Measurements from ENCODE around the gene PLXDC1. TPM values are rescaled to one million over a fixed set of nuclear protein-coding genes. Genes with fewer than 3 reads are reported as not detected.
"Not testable (repeated sequence)": the region's sequence is repeated elsewhere in the genome, so short reads cannot be mapped to it uniquely, and the experiment has no call there.

Gene PLXDC1
- total RNA-seq, 1 donor from 2014 or later = 0.50 TPM

- ATAC-seq (no peak), DNase-seq (ENCODE audit: low spot score) (no peak)
These were observed 79.9 kb downstream of the PLXDC1 start for GRCh38 chr17:39071573-39071972.

GRCh38 chr17:39069114-39069756 is 82.2 kb downstream of the PLXDC1 start:
- DNase-seq (ENCODE audit: low spot score) = no peak
- ATAC-seq = peak; percentile 85

GRCh38 chr17:39064819-39065218 is 86.6 kb downstream of the PLXDC1 start:
- DNase-seq (ENCODE audit: low spot score) (no peak), ATAC-seq (no peak)

GRCh38 chr17:39064374-39064773 is 87.1 kb downstream of the PLXDC1 start:
- no peak for DNase-seq (ENCODE audit: low spot score)
- no peak for ATAC-seq

- no peak for ATAC-seq
- DNase-seq (ENCODE audit: low spot score) = no peak
These were observed 87.8 kb downstream of the PLXDC1 start for GRCh38 chr17:39063681-39064069.

GRCh38 chr17:39062846-39063680 is 88.4 kb downstream of the PLXDC1 start:
- no peak for DNase-seq (ENCODE audit: low spot score)
- no peak for ATAC-seq

- ATAC-seq (peak; percentile 78), DNase-seq (ENCODE audit: low spot score) (peak; percentile 55)
These were observed 92.9 kb downstream of the PLXDC1 start for GRCh38 chr17:39058524-39058923.

- DNase-seq (ENCODE audit: low spot score) (no peak), ATAC-seq (no peak)
These were observed 93.7 kb downstream of the PLXDC1 start for GRCh38 chr17:39057701-39058206.

GRCh38 chr17:39054111-39054645 is 97.3 kb downstream of the PLXDC1 start:
- ATAC-seq (no peak), DNase-seq (ENCODE audit: low spot score) (no peak)

GRCh38 chr17:39052423-39052822 is 99.0 kb downstream of the PLXDC1 start:
- not testable (repeated sequence) for ATAC-seq; DNase-seq (ENCODE audit: low spot score)

GRCh38 chr17:39051001-39051585 is 100.3 kb downstream of the PLXDC1 start:
- DNase-seq (ENCODE audit: low spot score) (no peak), ATAC-seq (no peak)

- ATAC-seq (no peak), DNase-seq (ENCODE audit: low spot score) (peak; percentile 15)
These were observed 105.3 kb downstream of the PLXDC1 start for GRCh38 chr17:39045948-39046679.

- DNase-seq (ENCODE audit: low spot score) (no peak), ATAC-seq (no peak)
These were observed 115.4 kb downstream of the PLXDC1 start for GRCh38 chr17:39036009-39036408.

GRCh38 chr17:39035578-39035977 is 115.9 kb downstream of the PLXDC1 start:
- ATAC-seq; DNase-seq (ENCODE audit: low spot score): not testable (repeated sequence)

GRCh38 chr17:39028690-39029089 is 122.7 kb downstream of the PLXDC1 start:
- no peak for DNase-seq (ENCODE audit: low spot score)
- no peak for ATAC-seq

- DNase-seq (ENCODE audit: low spot score) = peak; percentile 62
- ATAC-seq = peak; percentile 87
These were observed 123.9 kb downstream of the PLXDC1 start for GRCh38 chr17:39027455-39028035.

- ATAC-seq = peak; percentile 93
- DNase-seq (ENCODE audit: low spot score) = peak; percentile 82
These were observed 124.4 kb downstream of the PLXDC1 start for GRCh38 chr17:39026980-39027451.

- ATAC-seq = not testable (repeated sequence)
These were observed 125.1 kb downstream of the PLXDC1 start for GRCh38 chr17:39026346-39026745.

GRCh38 chr17:39022924-39023323 is 128.5 kb downstream of the PLXDC1 start:
- ATAC-seq (no peak), DNase-seq (ENCODE audit: low spot score) (no peak)

More at GRCh38 chr17:39026346-39026745, 125.1 kb downstream of the PLXDC1 start:
- DNase-seq (ENCODE audit: low spot score) = not testable (repeated sequence)

GRCh38 chr17:39020037-39020436 is 131.4 kb downstream of the PLXDC1 start:
- ATAC-seq = not testable (repeated sequence)

More at GRCh38 chr17:39020037-39020436, 131.4 kb downstream of the PLXDC1 start:
- not testable (repeated sequence) for DNase-seq (ENCODE audit: low spot score)
